ENCODE results near the gene SERPINE3.

DNA sequence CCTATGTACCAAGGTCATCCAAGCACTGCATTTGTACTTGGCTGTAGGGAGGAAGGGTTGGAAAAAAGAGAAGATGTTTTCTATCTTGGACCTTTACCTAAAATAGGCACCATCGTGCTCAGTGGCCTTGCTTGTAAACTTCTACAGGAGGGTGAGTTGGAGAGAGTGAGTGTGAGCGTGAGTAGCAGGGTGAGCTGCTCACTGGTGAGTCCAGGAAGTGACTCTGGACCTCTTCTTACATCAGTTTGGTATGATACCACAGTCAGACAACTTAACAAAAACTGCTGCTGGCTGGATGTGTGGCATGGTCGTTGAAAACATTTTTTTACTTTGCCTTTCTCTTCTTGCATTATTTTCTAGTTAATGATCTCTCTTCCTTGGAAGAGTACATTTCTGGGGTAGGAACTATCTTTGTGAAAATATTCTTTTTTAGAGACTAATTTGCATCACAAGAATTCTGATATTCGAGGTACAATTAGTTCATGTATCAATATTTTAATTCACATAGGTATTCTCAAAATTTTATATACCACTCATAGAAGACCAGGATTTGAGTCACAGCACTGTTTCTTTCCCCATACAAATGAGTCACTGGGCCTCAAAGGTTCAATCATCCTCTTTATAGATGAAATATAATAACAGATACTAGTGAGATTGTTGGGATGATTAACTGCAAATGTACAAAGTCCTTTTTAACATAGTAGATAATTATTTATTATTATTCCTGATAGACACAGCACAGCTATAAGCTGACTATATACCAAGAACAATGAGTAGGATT, 651 bp downstream of the SERPINE3 start:
- TF ChIP-seq, protein P1, sequence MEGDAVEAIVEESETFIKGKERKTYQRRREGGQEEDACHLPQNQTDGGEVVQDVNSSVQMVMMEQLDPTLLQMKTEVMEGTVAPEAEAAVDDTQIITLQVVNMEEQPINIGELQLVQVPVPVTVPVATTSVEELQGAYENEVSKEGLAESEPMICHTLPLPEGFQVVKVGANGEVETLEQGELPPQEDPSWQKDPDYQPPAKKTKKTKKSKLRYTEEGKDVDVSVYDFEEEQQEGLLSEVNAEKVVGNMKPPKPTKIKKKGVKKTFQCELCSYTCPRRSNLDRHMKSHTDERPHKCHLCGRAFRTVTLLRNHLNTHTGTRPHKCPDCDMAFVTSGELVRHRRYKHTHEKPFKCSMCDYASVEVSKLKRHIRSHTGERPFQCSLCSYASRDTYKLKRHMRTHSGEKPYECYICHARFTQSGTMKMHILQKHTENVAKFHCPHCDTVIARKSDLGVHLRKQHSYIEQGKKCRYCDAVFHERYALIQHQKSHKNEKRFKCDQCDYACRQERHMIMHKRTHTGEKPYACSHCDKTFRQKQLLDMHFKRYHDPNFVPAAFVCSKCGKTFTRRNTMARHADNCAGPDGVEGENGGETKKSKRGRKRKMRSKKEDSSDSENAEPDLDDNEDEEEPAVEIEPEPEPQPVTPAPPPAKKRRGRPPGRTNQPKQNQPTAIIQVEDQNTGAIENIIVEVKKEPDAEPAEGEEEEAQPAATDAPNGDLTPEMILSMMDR (IDR thresholded peaks at IDR 0.05), result no peak
- TF ChIP-seq POLR2A (IDR thresholded peaks at IDR 0.05), result no peak

Data from testis (tissue), 2 donors.